SHP77 (cell line): Measurements from ENCODE around the gene SNX9.

Experiments
- DNase-seq, 2 experiments: peaks; one replicate each; lab custom pipeline; 2025; lab: John Stamatoyannopoulos, UW

Gene SNX9

DNA sequence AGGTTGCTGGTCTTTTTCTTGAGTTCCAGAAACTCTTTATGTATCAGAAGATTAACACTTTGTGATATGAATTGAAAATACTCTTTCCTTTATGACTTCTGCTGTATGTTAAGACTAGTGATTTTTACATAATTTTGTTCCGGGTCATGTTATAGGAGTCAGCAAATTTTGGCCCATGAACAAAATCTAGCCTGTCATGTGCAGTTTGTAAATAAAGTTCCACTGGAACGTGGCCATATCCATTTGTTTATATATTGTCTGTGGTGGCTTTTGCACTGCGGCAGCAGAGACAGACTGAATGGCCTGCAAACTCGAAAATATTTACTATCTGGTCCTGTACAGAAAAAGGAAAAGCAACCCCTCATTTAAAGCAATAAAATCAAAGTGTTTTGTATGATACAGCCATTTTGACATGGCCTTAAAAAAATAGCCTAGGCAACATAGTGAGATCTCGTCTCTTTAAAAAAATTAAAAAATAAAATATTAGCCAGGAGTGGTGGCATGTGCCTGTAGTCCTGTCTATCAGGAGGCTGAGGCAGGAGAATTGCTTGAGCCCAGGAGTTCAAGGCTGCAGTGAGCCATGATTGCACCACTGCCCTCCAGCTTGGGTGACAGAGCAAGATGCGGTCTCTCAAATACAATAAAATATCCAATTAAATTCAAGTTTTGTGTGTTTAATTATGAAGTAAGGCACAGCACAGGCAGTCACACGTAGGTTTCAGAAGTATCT lies 36.9 kb downstream of the SNX9 start:
- no peak for DNase-seq

DNA sequence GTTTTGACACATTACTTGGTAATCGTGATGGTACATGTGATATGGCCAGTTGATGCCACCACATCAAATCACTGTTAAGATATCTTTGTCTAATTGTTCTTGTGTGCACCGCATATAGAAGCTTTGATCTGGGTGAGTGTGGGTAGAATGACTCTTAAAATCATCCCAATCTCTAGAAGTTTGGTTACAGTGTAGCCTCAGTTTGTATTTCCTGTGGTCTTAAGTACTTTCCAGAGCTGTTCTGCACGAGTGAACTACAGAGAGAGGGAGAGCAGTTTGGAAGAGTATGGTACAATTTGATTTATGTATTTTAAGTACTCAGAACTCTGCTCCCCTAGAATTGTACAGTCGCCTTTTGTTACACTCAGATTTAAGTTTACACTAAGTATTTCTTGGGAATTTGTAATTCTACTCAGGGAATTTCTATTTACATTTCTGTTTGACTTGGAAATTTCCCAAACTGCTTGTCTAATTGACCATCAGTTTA lies 37.5 kb downstream of the SNX9 start:
- no peak for DNase-seq

- no peak for DNase-seq
These were observed 38.1 kb downstream of the SNX9 start for GRCh38 chr6:157861184-157861583.

DNA sequence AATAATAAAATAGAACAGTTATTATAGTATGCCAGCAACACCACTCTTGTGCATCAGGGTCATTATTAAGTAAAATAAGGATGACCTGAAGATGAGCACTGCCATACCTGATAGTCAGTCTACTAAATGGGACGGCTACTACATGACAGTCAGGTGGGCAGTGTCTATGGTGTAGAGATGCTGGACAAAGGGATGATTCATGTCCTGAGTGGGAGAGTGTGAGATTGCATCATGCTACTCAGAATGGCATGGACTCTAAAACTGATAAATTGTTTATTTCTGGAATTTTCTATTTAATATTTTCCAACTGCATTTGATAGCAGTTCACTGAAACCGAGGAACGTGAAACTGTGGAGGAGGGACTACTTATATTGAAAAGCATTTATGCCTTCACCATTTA lies 38.8 kb downstream of the SNX9 start:
- DNase-seq: no peak

- no peak for DNase-seq
These were observed 39.7 kb downstream of the SNX9 start for GRCh38 chr6:157862706-157863105.

DNA sequence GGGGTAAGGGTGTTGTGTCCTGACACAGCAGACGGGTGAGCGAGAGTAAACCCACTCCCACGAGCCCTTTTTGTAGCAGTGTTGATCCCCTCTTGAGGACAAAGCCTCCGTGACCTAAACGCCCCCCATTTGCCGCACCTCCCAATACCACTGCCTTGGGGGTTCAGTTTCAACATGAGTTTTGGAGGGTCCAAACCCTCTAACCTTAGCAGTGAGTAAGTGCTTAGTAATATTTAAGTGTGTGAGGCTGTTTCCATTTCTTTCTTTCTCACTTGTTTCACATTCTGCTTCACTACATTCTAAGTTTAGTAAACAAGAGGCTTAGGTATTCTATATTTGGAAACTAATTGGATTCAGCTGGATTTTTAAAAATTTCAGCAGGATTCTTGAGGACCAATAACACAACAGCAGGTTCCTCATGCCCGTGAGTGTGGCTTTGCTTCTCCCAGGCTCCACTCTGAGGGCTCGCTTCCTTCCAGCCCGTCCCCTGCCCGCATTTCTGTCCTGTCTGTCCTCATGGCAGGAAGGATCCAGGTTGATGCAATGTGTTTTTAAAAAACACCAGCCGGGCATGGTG lies 41.2 kb downstream of the SNX9 start:
- DNase-seq: no peak

DNA sequence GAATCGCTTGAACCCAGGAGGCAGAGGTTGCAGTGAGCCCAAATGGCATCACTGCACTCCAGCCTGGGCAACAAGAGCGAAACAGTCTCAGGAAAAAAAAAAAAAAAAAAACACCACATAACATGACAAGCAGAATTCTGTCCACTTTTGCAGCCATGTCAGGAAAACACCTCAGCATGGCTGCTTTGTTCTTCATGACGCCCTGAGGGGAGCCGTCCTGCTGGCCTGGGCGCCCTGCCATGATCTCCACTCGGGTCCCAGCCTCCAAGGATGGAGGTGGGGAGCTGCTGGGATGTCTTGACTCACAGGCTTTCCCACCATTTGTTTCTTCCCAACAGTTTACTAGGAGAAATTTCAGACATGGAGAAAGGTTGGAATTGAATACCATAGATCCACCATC lies 42.2 kb downstream of the SNX9 start:
- DNase-seq: no peak

DNA sequence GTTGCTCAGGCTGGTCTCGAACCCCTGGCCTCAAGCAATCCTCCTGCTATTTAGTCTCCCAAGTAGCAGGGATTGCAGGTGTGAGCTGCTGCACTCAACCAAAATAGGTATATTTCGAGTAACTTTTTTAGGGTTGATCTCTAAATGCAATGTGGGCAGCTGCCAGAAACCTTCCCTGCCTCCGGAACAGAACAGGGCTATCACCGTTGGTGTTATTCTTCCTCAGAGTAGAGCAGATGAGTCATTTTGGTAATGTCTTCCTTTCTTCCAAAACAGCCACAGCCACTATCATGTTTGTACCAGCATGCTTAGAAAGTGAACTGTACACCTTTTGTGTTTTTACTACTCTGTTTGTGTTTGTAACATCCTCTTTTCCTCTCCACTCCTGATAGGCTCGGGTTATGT lies 44.1 kb downstream of the SNX9 start:
- no peak for DNase-seq

GRCh38 chr6:157867981-157868380 lies 44.9 kb downstream of the SNX9 start:
- no peak for DNase-seq

DNA sequence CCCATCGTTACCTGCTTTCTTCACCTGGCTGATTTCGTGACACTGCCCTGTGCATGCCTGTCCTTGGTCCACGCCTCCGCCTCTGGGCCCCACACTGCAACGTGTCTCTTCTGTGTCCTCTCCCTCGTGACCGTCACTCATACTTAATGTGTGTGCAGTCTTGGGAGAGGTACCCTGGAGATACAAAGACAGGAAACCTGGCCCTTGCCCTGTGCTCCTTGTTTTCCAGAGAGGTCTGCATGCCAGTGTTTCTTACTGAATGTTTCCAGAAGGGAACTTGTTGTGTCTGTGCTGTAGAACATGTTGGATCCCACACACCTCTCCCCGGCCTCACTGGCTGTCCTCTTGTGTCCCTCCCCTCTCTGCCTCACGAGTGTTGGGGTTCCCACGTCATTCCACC lies 45.8 kb downstream of the SNX9 start:
- DNase-seq: no peak

DNA sequence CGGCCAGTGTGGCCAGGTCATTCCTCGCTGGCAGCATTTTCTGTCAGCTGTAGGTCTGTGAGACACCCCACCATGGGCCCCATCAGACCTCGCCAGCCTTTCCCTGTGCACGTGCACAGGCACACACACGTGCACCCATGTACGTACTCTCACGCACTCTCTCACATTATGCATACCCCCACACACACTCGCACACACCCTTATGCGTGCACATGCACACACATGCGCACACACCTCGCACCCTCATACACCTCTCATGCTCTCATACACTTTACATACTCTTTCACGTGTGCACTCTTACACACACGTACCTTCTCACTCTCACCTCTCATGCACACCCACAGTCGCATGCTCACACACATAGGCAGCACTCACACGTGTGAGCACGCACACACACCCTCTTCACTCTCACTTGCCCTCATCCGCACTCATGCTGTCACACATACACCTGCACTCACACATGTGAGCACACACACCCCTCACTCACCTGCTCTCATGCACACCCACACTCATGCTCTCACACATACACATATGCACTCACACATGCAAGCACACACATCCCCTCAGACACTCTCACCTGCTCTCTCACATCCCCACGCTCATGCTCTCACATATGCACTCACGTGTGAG lies 46.7 kb downstream of the SNX9 start:
- no peak for DNase-seq

GRCh38 chr6:157873735-157874344 lies 50.8 kb downstream of the SNX9 start:
- DNase-seq: peak; percentile 45 to 66

DNA sequence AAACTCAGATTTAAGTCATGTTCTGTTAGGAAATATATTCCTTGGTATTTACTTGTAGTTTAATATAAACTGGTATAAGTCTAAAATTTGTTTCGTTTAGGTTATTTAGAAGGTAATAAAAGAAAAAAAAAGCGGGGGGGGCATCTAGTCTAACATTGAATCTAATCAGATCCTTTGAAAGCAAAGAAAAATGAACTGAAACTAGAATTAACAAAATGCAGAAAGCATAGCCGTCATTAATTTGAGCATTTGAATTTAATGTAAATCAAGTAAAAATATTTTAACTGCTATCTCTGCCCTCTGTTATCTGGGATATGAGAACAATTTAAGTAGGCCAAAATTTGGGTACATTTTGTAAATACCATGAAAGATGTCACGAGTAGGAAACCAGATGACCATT lies 54.1 kb downstream of the SNX9 start:
- DNase-seq: no peak

- DNase-seq: no peak
These were observed 54.8 kb downstream of the SNX9 start for GRCh38 chr6:157877573-157878438.

DNA sequence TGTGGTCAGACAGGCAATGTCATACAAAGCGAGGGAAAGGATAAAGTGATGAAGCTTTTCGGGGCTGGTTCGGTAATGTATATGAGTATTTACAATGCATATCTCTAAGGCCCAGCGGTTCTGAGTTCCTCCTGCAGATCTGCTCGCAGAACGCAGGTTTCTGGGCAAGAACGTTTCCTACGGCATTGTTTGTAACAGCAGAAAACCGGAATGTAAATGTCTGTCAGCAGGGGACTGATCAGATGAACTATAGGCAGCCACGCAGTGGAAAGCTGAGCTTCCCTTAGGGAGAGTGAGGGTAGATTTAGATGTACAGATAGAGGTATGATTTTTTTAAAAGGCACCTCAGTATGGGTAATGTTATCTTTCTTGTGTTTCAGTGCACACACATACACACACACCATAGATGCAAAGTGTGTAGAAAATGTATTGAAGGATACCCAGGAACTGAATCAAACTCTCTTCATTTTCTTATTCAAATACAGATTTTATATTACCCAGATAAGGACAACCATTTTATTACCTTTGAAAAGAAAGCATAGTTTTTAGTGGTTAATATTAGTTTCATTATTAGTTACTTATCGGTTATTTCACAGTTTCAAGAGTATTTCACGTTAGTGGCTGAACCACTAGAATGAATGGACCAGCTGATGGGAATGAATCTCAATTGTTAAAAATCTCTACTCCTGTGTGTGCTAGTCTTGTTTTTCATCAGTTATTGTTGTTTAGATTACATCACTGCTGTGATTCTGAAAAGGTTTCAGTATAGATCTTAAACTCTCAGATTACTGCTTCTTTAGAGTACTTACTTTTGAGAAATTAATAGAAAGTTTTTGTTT lies 56.2 kb downstream of the SNX9 start:
- DNase-seq: no peak

DNA sequence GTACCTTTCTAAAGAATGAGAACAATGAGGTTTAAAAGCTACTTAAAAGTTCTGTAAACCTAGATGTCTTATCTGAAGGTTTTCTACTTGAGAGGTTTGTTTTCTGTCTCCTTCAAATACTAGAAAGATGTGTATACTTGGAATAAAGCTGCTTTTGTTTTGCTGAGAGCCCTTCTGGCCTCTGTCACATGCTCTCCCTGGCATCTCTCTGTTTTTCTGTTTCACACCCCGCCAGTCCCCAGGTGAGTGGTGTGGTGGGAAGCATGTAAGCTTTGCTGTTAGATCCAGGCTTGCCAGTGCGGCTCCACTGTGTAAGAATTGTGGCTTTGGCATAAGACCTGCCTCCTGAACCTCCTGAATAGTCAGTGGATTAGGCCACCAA lies 56.8 kb downstream of the SNX9 start:
- DNase-seq: no peak

- no peak for DNase-seq
These were observed 57.5 kb downstream of the SNX9 start for GRCh38 chr6:157880534-157880933.

GRCh38 chr6:157881342-157881741 lies 58.3 kb downstream of the SNX9 start:
- DNase-seq: no peak

GRCh38 chr6:157884756-157885155 lies 61.7 kb downstream of the SNX9 start:
- no peak for DNase-seq

DNA sequence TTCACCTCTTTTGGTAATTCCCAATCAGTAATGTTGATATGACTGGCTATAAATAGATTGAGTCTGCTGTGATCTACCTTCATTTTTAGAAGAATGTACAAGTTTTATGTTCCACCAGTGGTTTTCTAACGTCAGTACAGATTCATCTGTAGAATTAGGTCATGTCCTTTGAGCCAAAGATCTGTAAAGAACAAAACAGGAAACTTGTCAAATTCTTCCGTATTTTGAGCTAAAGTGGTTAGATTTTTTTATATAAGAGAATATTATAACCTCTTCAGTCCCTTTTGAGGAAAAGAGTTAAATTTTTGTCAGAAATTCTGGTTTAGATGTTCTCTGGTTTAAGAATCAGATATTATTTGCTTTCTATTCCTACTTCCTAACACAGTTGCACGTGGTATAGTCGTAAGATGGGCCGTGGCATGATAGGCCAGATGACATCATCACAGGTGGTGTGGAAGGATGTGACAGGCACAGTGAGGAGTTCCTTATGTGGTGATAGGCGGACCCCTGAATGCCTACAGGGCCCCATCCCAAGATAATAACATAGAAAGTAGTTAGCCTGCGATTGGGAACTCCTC lies 62.3 kb downstream of the SNX9 start:
- no peak for DNase-seq

DNA sequence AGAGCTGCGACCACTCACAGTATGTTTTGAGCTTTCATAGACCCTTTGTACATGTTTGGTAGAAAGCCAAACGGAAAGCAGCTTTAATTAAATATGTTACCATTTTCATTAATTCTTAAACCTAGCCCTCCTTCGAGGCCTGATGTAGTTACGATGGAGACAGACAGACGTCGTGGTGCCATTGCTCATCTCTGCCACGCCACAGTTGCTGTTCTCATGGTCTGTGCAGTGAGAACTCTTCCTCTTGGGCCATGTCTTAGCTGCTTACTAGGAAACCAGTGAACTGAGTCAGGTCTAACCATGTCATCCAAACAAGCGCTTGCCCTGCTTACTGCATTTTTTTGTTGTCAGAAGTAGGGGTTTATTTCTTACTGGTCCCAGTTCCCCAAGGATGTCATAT lies 62.8 kb downstream of the SNX9 start:
- no peak for DNase-seq
